ENCODE data around the gene CAND2.

DNA sequence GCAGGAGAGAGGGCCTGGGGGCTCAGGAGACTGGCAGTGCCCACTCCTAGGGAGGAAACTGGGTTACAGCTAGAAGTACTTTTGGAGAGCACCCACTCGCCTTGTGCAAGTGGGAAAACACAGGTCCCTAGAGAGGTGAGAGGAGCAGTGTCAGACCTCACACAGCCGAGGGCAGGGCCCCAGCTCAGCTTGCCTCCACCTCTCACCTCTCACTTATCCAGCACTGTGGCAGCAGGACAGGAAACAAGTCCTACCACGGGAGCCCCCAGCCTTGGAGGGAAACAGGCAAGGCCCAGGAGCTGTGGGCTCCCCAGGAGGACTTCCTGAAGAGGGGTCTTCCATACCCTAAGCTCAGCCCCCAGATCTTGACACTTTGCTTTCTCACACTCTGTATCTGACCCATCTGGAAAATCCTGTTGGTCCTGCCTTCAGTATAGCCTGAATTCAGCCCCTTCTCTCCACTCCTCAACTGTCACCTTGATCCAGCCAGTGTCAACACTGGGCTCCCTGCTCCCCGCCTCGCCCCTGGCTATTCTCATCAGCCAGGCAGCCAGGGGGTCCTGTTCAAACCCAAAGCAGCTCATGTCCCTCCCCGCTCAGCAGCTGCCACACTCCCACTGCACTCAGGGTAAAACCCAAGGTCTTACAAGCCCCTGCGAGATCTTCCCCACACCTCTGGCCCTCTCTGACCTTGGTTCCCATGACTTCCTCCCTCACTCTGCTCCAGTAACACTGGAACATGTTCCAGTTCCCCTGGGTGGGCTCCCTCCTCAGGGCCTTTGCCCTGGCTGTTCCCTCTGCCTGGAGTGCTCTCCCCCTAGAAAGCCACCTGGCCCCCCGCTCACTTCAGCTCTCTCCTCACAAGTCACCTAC is 36.6 kb upstream of the CAND2 start:
- no peak for TF ChIP-seq ZNF274 (IDR thresholded peaks at IDR 0.05; ENCODE audit: low read depth, low read length)
- TF ChIP-seq YY1 (IDR thresholded peaks at IDR 0.05; ENCODE audit: insufficient read depth, insufficient read length), result no peak
- no peak for TF ChIP-seq SUZ12 (IDR thresholded peaks at IDR 0.05; ENCODE audit: extremely low read depth, insufficient read depth, insufficient read length)

All from NT2/D1 (cell line).